ENCODE measurements around the gene SAMSN1. TPM values are rescaled to one million over a fixed set of nuclear protein-coding genes. Genes with fewer than 3 reads are reported as not detected.
A peak's percentile ranks its signal among the peaks of the same experiment; 100 is the strongest.

The SAMSN1 gene
- total and polyA plus RNA-seq, 9 of the 15 experiments (the other 6 are each of a cell fraction or from before 2014, with no cell fraction given) = 101 to 223 (median 159) TPM

GRCh38 chr21:14545906-14546480, at the start of gene SAMSN1 (continued):
- TF ChIP-seq PCBP1 (IDR thresholded peaks at IDR 0.05; ENCODE audit: low read depth, low read length, poor library complexity, severe bottlenecking) = no peak
- no peak for TF ChIP-seq SP2 (IDR thresholded peaks at IDR 0.05; ENCODE audit: extremely low read depth, low read depth, low read length, poor library complexity, severe bottlenecking)
- no peak for TF ChIP-seq CEBPZ (IDR thresholded peaks at IDR 0.05; ENCODE audit: borderline replicate concordance, low read depth, low read length)
- TF ChIP-seq MYC (IDR thresholded peaks at IDR 0.05; ENCODE audit: low read depth, low read length) = peak; percentile 51
- no peak for TF ChIP-seq MYC (CRISPR knock-in tag; IDR thresholded peaks at IDR 0.05; ENCODE audit: borderline replicate concordance, low read depth)
- peak; percentile 77; the same call in 1 of the 2 replicates for TF ChIP-seq PHTF2 (CRISPR knock-in tag; IDR thresholded peaks at IDR 0.05)
- TF ChIP-seq CSDE1 (IDR thresholded peaks at IDR 0.05) = peak in 1 of 2 experiments; percentile 56; a peak in 1 of 4 replicates
- no peak for TF ChIP-seq DIDO1 (tag; IDR thresholded peaks at IDR 0.05; ENCODE audit: low read depth)
- no peak for TF ChIP-seq CREB3L1 (IDR thresholded peaks at IDR 0.05; ENCODE audit: borderline replicate concordance, low read depth)
- TF ChIP-seq TAF15 (IDR thresholded peaks at IDR 0.05; ENCODE audit: low read depth, low read length) = no peak
- TF ChIP-seq HDAC1 (IDR thresholded peaks at IDR 0.05) = peak in 1 of 2 experiments; percentile 36; a peak in 2 of 4 replicates
- TF ChIP-seq, protein P1, sequence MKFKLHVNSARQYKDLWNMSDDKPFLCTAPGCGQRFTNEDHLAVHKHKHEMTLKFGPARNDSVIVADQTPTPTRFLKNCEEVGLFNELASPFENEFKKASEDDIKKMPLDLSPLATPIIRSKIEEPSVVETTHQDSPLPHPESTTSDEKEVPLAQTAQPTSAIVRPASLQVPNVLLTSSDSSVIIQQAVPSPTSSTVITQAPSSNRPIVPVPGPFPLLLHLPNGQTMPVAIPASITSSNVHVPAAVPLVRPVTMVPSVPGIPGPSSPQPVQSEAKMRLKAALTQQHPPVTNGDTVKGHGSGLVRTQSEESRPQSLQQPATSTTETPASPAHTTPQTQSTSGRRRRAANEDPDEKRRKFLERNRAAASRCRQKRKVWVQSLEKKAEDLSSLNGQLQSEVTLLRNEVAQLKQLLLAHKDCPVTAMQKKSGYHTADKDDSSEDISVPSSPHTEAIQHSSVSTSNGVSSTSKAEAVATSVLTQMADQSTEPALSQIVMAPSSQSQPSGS (CRISPR knock-in tag; IDR thresholded peaks at IDR 0.05) = no peak
- peak; percentile 81 for TF ChIP-seq RNF2 (IDR thresholded peaks at IDR 0.05)
- peak; percentile 72; the same call in 1 of the 2 replicates for TF ChIP-seq ZBED1 (IDR thresholded peaks at IDR 0.05)
- TF ChIP-seq SMARCA4 (IDR thresholded peaks at IDR 0.05) = peak; percentile 90
- peak; percentile 68; the same call in 1 of the 2 replicates for TF ChIP-seq HMBOX1 (IDR thresholded peaks at IDR 0.05)
- no peak for TF ChIP-seq TCFL5 (CRISPR knock-in tag; conservative IDR thresholded peaks at IDR 0.05)
- TF ChIP-seq, protein P2, sequence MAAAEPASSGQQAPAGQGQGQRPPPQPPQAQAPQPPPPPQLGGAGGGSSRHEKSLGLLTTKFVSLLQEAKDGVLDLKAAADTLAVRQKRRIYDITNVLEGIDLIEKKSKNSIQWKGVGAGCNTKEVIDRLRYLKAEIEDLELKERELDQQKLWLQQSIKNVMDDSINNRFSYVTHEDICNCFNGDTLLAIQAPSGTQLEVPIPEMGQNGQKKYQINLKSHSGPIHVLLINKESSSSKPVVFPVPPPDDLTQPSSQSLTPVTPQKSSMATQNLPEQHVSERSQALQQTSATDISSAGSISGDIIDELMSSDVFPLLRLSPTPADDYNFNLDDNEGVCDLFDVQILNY (CRISPR knock-in tag; IDR thresholded peaks at IDR 0.05) = no peak
- no peak for TF ChIP-seq ZNF764 (CRISPR knock-in tag; IDR thresholded peaks at IDR 0.05; ENCODE audit: low read depth)
- TF ChIP-seq GATAD2B (IDR thresholded peaks at IDR 0.05; ENCODE audit: borderline replicate concordance) = peak; percentile 64; the same call in 1 of the 2 replicates
- TF ChIP-seq ZNF121 (CRISPR knock-in tag; conservative IDR thresholded peaks at IDR 0.05) = no peak

Measured in K562 (cell line).